ENCODE data around the gene TNNT1. TPM values are rescaled to one million over a fixed set of nuclear protein-coding genes. Genes with fewer than 3 reads are reported as not detected.

TNNT1 gene, protein sequence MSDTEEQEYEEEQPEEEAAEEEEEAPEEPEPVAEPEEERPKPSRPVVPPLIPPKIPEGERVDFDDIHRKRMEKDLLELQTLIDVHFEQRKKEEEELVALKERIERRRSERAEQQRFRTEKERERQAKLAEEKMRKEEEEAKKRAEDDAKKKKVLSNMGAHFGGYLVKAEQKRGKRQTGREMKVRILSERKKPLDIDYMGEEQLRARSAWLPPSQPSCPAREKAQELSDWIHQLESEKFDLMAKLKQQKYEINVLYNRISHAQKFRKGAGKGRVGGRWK
- polyA plus RNA-seq (2011; rRNA removed) = 73.0 and 140 TPM in 2 replicates
- polyA plus RNA-seq (2012; cell fraction: cytosol; rRNA removed) = 109 and 136 TPM in 2 replicates
- 47.2 and 53.6 TPM in 2 replicates for polyA plus RNA-seq (2012; cell fraction: nucleus; rRNA removed)
- 118 to 155 TPM (median 155 TPM) in 3 replicates for polyA plus RNA-seq (2017; fragmentation: RNase III; extraction: RNeasy Plus Mini Kit Qiagen cat#74134 plus additional on column Dnase treatment)
- polyA minus RNA-seq (2011; rRNA and poly(A)+ RNA removed) = 18.7 and 22.6 TPM in 2 replicates

- H3K4me3 ChIP-seq = no peak within 1 kb of the TSS
- peaks cover 6% of the 10 kb centered on the region; the same call in 1 of the 3 replicates for H3K9me3 ChIP-seq
- DNase-seq (ENCODE audit: low read depth in 1 of 2, low spot score in 1 of 2) (peak in 1 of 2 experiments; percentile 6), ATAC-seq (0 out of 6 replicates have a peak, but pooled peaks of 1 of the 2 experiments have one; percentile 6), FAIRE-seq (no peak)
- H3K4me1 ChIP-seq = peaks cover 37% of the 10 kb centered on the region
- ChIA-PET CTCF (interaction anchor here (0.8 to 4.6 kb wide), 3 partner anchors 10 to 269 kb away, joined by 5 to 111 read pairs (median 19); partner anchors contain the start of genes DNAAF3 and TNNI3), POLR2A (no interaction called here)
- 30% methylated on average over 16 of the region's 18 CpGs for WGBS (ENCODE audit: missing lambda C conversion rate)
- H3K4me2 ChIP-seq = peak within 1 kb of the TSS; percentile 42
- no peak for TF ChIP-seq EHMT2 (IDR thresholded peaks at IDR 0.05; ENCODE audit: low read depth)
- TF ChIP-seq TFCP2L1 (CRISPR knock-in tag; IDR thresholded peaks at IDR 0.05) = no peak
- TF ChIP-seq JUN (IDR thresholded peaks at IDR 0.05) = no peak
- no peak for TF ChIP-seq NR3C1 (IDR thresholded peaks at IDR 0.05)
- no peak for TF ChIP-seq GATA3 (IDR thresholded peaks at IDR 0.05; ENCODE audit: borderline replicate concordance)
- TF ChIP-seq MYC (IDR thresholded peaks at IDR 0.05; ENCODE audit: borderline replicate concordance, low read length) = no peak
- no peak for TF ChIP-seq ATOH8 (CRISPR knock-in tag; IDR thresholded peaks at IDR 0.05; ENCODE audit: low read depth)
- H3K27ac ChIP-seq = peak within 1 kb of the TSS in 1 of 2 experiments; percentile 92; a peak in 3 of 6 replicates
These were observed at the start of gene TNNT1 for GRCh38 chr19:55149078-55150003. Gene TNNT1, minus strand, starts transcription at chr19:55149206. Its CDS starts 2,049 bp downstream, at chr19:55147157.

- peak; percentile 69 for TF ChIP-seq REST (IDR thresholded peaks at IDR 0.05)
- no peak for TF ChIP-seq BCL3 (IDR thresholded peaks at IDR 0.05)
- Histone ChIP-seq H3K4me3 (no peak overlapping the region), H3K4me1 (no peaks in the 10 kb centered on the region), H3K27ac (no peak overlapping the region), H3K4me2 (no peak overlapping the region), H3K9me3 (no peaks in the 10 kb centered on the region)
- WGBS (ENCODE audit: missing lambda C conversion rate) = 70% methylated on average over 4 of the region's 5 CpGs
- peak in 1 of 2 experiments; percentile 19; a peak in 2 of 6 replicates for ATAC-seq
- ChIA-PET CTCF (interaction anchor here (0.7 to 2.8 kb wide), 10 partner anchors 8 to 220 kb away, joined by 3 to 13 read pairs (median 4); partner anchors contain the start of genes DNAAF3, PPP6R1 and TMEM238), POLR2A (interaction anchor here (0.6 kb wide), 1 partner anchor 12 kb away, joined by 4 read pairs; no protein-coding TSS in a partner anchor)
- no peak for FAIRE-seq
- no peak for DNase-seq (ENCODE audit: low read depth in 1 of 2, low spot score in 1 of 2)
These were observed 49.6 kb upstream of the TNNT1 start for GRCh38 chr19:55198651-55199050.

GRCh38 chr19:55197528-55197927 is 48.5 kb upstream of the TNNT1 start:
- CTCF ChIA-PET = interaction anchor here (0.7 to 2.8 kb wide), 8 partner anchors 9 to 221 kb away, joined by 3 to 13 read pairs (median 6); no protein-coding TSS in a partner anchor
- FAIRE-seq (no peak), DNase-seq (ENCODE audit: low read depth in 1 of 2, low spot score in 1 of 2) (peak in 1 of 2 experiments; percentile 63), ATAC-seq (peak; percentile 68 to 78)
- no peak overlapping the region for H3K4me3 ChIP-seq
- TF ChIP-seq CHD2 (IDR thresholded peaks at IDR 0.05; ENCODE audit: low read length, partially characterized antibody) (no peak), POLR2A (IDR thresholded peaks at IDR 0.05; ENCODE audit: low read length) (no peak), EHMT2 (IDR thresholded peaks at IDR 0.05; ENCODE audit: low read depth) (no peak), JUNB (IDR thresholded peaks at IDR 0.05) (no peak), RCOR1 (IDR thresholded peaks at IDR 0.05; ENCODE audit: low read depth, low read length) (no peak), HOXB5 (CRISPR knock-in tag; IDR thresholded peaks at IDR 0.05) (no peak), HEYL (CRISPR knock-in tag; IDR thresholded peaks at IDR 0.05) (no peak), EP300 (IDR thresholded peaks at IDR 0.05) (no peak), RFX5 (IDR thresholded peaks at IDR 0.05) (no peak), RARB (CRISPR knock-in tag; IDR thresholded peaks at IDR 0.05) (no peak), ZC3H11A (IDR thresholded peaks at IDR 0.05) (no peak), HDAC2 (IDR thresholded peaks at IDR 0.05) (no peak), CEBPB (IDR thresholded peaks at IDR 0.05) (no peak), MAX (IDR thresholded peaks at IDR 0.05) (no peak)
- TF ChIP-seq, protein P1, sequence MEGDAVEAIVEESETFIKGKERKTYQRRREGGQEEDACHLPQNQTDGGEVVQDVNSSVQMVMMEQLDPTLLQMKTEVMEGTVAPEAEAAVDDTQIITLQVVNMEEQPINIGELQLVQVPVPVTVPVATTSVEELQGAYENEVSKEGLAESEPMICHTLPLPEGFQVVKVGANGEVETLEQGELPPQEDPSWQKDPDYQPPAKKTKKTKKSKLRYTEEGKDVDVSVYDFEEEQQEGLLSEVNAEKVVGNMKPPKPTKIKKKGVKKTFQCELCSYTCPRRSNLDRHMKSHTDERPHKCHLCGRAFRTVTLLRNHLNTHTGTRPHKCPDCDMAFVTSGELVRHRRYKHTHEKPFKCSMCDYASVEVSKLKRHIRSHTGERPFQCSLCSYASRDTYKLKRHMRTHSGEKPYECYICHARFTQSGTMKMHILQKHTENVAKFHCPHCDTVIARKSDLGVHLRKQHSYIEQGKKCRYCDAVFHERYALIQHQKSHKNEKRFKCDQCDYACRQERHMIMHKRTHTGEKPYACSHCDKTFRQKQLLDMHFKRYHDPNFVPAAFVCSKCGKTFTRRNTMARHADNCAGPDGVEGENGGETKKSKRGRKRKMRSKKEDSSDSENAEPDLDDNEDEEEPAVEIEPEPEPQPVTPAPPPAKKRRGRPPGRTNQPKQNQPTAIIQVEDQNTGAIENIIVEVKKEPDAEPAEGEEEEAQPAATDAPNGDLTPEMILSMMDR (IDR thresholded peaks at IDR 0.05) = no peak
- H3K27ac ChIP-seq = no peak overlapping the region
- H3K4me1 ChIP-seq = no peaks in the 10 kb centered on the region
- POLR2A ChIA-PET = interaction anchor here (0.7 kb wide), 1 partner anchor 9 kb away, joined by 3 read pairs; no protein-coding TSS in a partner anchor
- 55% methylated on average over 4 of the region's 4 CpGs for WGBS (ENCODE audit: missing lambda C conversion rate)
- H3K4me2 ChIP-seq = no peak overlapping the region
- H3K9me3 ChIP-seq = no peaks in the 10 kb centered on the region

All from A549 (cell line).